Progenitor cell of endocrine pancreas (in vitro differentiated cells): ENCODE measurements around the gene LEFTY2. TPM values are rescaled to one million over a fixed set of nuclear protein-coding genes. Genes with fewer than 3 reads are reported as not detected.
A peak's percentile ranks its signal among the peaks of the same experiment; 100 is the strongest.

ENCODE experiments used
- DNase-seq: peaks from one replicate; pipeline ENCODE4 v3.0.0; 2021; ENCODE audit warnings: low spot score; ENCODE audit not compliant: unreplicated experiment
- H3K27ac Mint-ChIP-seq: 2 replicates; pipeline ENCODE4 v1.8.0; 2021; ENCODE audit warnings: mild to moderate bottlenecking, moderate library complexity, mixed read lengths
- H3K27me3 Mint-ChIP-seq: 2 replicates; pipeline ENCODE4 v1.8.0; 2021; ENCODE audit warnings: mixed read lengths
- H3K36me3 Mint-ChIP-seq: 2 replicates; pipeline ENCODE4 v1.8.0; 2022; ENCODE audit warnings: mixed read lengths; ENCODE audit not compliant: insufficient read depth
- H3K4me1 Mint-ChIP-seq: 2 replicates; pipeline ENCODE4 v1.8.0; 2021; ENCODE audit warnings: low read depth, mixed read lengths
- H3K4me3 Mint-ChIP-seq: 2 replicates; pipeline ENCODE4 v1.8.0; 2021; ENCODE audit warnings: low read depth, mild to moderate bottlenecking, moderate library complexity, mixed read lengths
- H3K9me3 Mint-ChIP-seq: 2 replicates; pipeline ENCODE4 v1.8.0; 2021; ENCODE audit warnings: low read depth, mixed read lengths
- microRNA-seq: library from miRNA; unstranded; fragments of <30 nt; microRNA quantifications from one replicate; pipeline ENCODE4 v1.1.0, GENCODE V29; 2020; ENCODE audit warnings: borderline number of aligned reads; ENCODE audit not compliant: unreplicated experiment
- total RNA-seq: library from RNA; stranded (reverse); gene quantifications from 2 replicates; pipeline ENCODE4 v1.2.1, GENCODE V29; 2021
- TF ChIP-seq, protein P1 (sequence below): fragments of 200-600 bp; sonication (generic); IDR thresholded peaks from one replicate; pipeline ENCODE4 v1.5.0; 2021; ENCODE audit warnings: antibody characterized with exemption, mild to moderate bottlenecking; ENCODE audit not compliant: unreplicated experiment

The LEFTY2 gene
- total RNA-seq, 1 donor from 2014 or later: 0.22 TPM

DNA sequence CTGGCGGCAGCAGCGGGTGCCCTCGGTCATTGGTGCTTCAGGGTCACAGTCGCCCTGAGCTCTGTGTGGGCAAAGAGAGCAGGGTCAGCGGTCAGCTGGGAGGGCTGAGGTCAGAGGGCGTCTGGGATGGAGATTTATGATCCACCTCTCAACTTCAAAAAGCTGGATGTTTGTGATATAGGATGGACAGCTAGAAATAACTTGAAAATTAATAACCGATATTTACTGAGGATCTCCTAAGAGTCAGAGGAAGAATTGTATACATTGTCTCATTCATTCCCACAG is 54.0 kb downstream of the LEFTY2 start:
- no peak for DNase-seq
- Mint-ChIP-seq H3K36me3 (peaks cover 6% of the 10 kb centered on the region), H3K27me3 (no peaks in the 10 kb centered on the region), H3K9me3 (no peaks in the 10 kb centered on the region), H3K4me3 (peak overlapping the region; percentile 26), H3K4me1 (peaks cover 31% of the 10 kb centered on the region), H3K27ac (peak overlapping the region; percentile 56)
- TF ChIP-seq, protein P1, sequence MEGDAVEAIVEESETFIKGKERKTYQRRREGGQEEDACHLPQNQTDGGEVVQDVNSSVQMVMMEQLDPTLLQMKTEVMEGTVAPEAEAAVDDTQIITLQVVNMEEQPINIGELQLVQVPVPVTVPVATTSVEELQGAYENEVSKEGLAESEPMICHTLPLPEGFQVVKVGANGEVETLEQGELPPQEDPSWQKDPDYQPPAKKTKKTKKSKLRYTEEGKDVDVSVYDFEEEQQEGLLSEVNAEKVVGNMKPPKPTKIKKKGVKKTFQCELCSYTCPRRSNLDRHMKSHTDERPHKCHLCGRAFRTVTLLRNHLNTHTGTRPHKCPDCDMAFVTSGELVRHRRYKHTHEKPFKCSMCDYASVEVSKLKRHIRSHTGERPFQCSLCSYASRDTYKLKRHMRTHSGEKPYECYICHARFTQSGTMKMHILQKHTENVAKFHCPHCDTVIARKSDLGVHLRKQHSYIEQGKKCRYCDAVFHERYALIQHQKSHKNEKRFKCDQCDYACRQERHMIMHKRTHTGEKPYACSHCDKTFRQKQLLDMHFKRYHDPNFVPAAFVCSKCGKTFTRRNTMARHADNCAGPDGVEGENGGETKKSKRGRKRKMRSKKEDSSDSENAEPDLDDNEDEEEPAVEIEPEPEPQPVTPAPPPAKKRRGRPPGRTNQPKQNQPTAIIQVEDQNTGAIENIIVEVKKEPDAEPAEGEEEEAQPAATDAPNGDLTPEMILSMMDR: no peak

Small RNAs within 50 kb of the gene (microRNA-seq; reads per million reads assigned to microRNA genes)
- 1.8 reads per million for gene MIR6741

Other genes starting within 250 kb of the LEFTY2 start
- 406 and 423 TPM in 2 replicates for gene SRP9, start 163.4 kb downstream of the LEFTY2 start, total RNA-seq
- 41.2 and 41.5 TPM in 2 replicates for gene EPHX1, start 131.1 kb downstream of the LEFTY2 start, total RNA-seq
- gene TMEM63A, start 58.8 kb downstream of the LEFTY2 start, total RNA-seq: 236 and 246 TPM in 2 replicates
- gene LEFTY1, start 52.1 kb downstream of the LEFTY2 start, total RNA-seq: 22.9 and 26.0 TPM in 2 replicates
- 54.5 and 54.8 TPM in 2 replicates for gene PYCR2, start 17.0 kb downstream of the LEFTY2 start, total RNA-seq
- gene SDE2, start 58.1 kb upstream of the LEFTY2 start, total RNA-seq: 15.0 and 15.1 TPM in 2 replicates
- 1,238 and 1,313 TPM in 2 replicates for gene H3-3A, start 121.5 kb upstream of the LEFTY2 start, total RNA-seq
- 29.3 and 31.6 TPM in 2 replicates for gene ACBD3, start 245.5 kb upstream of the LEFTY2 start, total RNA-seq